Measurements from ENCODE around the gene NDUFV2. TPM values are rescaled to one million over a fixed set of nuclear protein-coding genes. Genes with fewer than 3 reads are reported as not detected.
A peak's percentile ranks its signal among the peaks of the same experiment; 100 is the strongest.

NDUFV2 gene
- total and polyA plus RNA-seq, 12 donors: 362 to 1,061 (median 482) TPM

GRCh38 chr18:9081940-9082339 is 20.6 kb upstream of the NDUFV2 start:
- DNase-seq: no peak
- Histone ChIP-seq H3K4me1 (peaks cover 0 to 57% (median 0%) of the 10 kb centered on the region in 9 donors), H3K36me3 (no peaks in the 10 kb centered on the region), H3K27me3 (no peaks in the 10 kb centered on the region), H3K27ac (peak overlapping the region in 1 of 10 donors; percentile 77), H3K4me3 (no peak overlapping the region), H3K9me3 (no peaks in the 10 kb centered on the region)
- no peak for TF ChIP-seq CTCF (IDR thresholded peaks at IDR 0.05)
- intact Hi-C loops (cut with DNase I): loop anchor here in 1 of 10 donors (5.0 kb wide), 1 partner anchor 65 kb away; no protein-coding TSS in a partner anchor
- no peak for ATAC-seq
- WGBS, 2 donors: 84 to 94% methylated on average over 4 of the region's 4 CpGs

GRCh38 chr18:9082711-9083510 is 19.6 kb upstream of the NDUFV2 start:
- DNase-seq (no peak), ATAC-seq (peak in 2 of 8 donors; percentile 56 to 57)
- intact Hi-C loops (cut with DNase I): loop anchor here in 1 of 10 donors (5.0 kb wide), 1 partner anchor 64 kb away; no protein-coding TSS in a partner anchor
- H3K9me3 ChIP-seq: no peaks in the 10 kb centered on the region
- H3K27me3 ChIP-seq: no peaks in the 10 kb centered on the region
- 86 to 87% methylated on average over 5 of the region's 5 CpGs for WGBS, 2 donors
- no peak for TF ChIP-seq CTCF (IDR thresholded peaks at IDR 0.05)
- no peak overlapping the region for H3K4me3 ChIP-seq
- no peaks in the 10 kb centered on the region for H3K36me3 ChIP-seq
- peaks cover 0 to 57% (median 0%) of the 10 kb centered on the region in 9 donors for H3K4me1 ChIP-seq
- peak overlapping the region in 1 of 10 donors; percentile 77 for H3K27ac ChIP-seq

GRCh38 chr18:9086015-9086414 is 16.5 kb upstream of the NDUFV2 start:
- ATAC-seq: no peak

GRCh38 chr18:9086624-9087023 is 15.9 kb upstream of the NDUFV2 start:
- Histone ChIP-seq H3K9me3 (no peaks in the 10 kb centered on the region), H3K27me3 (no peaks in the 10 kb centered on the region), H3K4me3 (no peak overlapping the region), H3K36me3 (no peaks in the 10 kb centered on the region), H3K4me1 (peaks cover 0 to 28% (median 0%) of the 10 kb centered on the region in 9 donors), H3K27ac (peak overlapping the region in 1 of 10 donors; percentile 22)
- 96 to 100% methylated on average over 1 of the region's 1 CpG for WGBS, 2 donors
- no peak for ATAC-seq
- intact Hi-C loops (cut with DNase I): no loop called here
- TF ChIP-seq CTCF (IDR thresholded peaks at IDR 0.05): no peak
- DNase-seq: no peak

More at GRCh38 chr18:9086015-9086414, 16.5 kb upstream of the NDUFV2 start:
- TF ChIP-seq CTCF (IDR thresholded peaks at IDR 0.05): no peak
- Histone ChIP-seq H3K9me3 (no peaks in the 10 kb centered on the region), H3K4me1 (peaks cover 0 to 35% (median 0%) of the 10 kb centered on the region in 9 donors), H3K4me3 (no peak overlapping the region), H3K27me3 (no peaks in the 10 kb centered on the region), H3K36me3 (no peaks in the 10 kb centered on the region), H3K27ac (peak overlapping the region in 1 of 10 donors; percentile 22)
- WGBS, 2 donors: 69 to 77% methylated on average over 2 of the region's 2 CpGs
- no peak for DNase-seq
- intact Hi-C loops (cut with DNase I): no loop called here
